ENCODE data around the gene NR2C2. TPM values are rescaled to one million over a fixed set of nuclear protein-coding genes. Genes with fewer than 3 reads are reported as not detected.

Gene NR2C2
- total and polyA plus RNA-seq, 10 of the 15 experiments (the other 5 are each of a cell fraction or from before 2014, with no cell fraction given), result 2.7 to 30.3 (median 18.3) TPM

- intact Hi-C loops (cut with micrococcal nuclease; ENCODE audit: unreplicated experiment), result no loop called here
- TF ChIP-seq IRF4 (IDR thresholded peaks at IDR 0.05; ENCODE audit: low read depth, low read length) (no peak), SIX5 (IDR thresholded peaks at IDR 0.05; ENCODE audit: low read depth, low read length, severe bottlenecking) (no peak), YY1 (IDR thresholded peaks at IDR 0.05; ENCODE audit: low read depth, low read length) (no peak), MTA2 (IDR thresholded peaks at IDR 0.05; ENCODE audit: low read depth) (no peak), POU2F2 (IDR thresholded peaks at IDR 0.05; ENCODE audit: borderline replicate concordance, low read depth, low read length) (no peak), BRCA1 (IDR thresholded peaks at IDR 0.05; ENCODE audit: low read depth, low read length) (no peak), RELB (IDR thresholded peaks at IDR 0.05; ENCODE audit: low read depth) (no peak), KAT2A (conservative IDR thresholded peaks at IDR 0.05; ENCODE audit: control insufficient read depth, low read depth, low read length) (no peak), RB1 (IDR thresholded peaks at IDR 0.05; ENCODE audit: borderline replicate concordance) (no peak), ATF2 (IDR thresholded peaks at IDR 0.05; ENCODE audit: low read length) (no peak), ASH2L (IDR thresholded peaks at IDR 0.05; ENCODE audit: borderline replicate concordance, low read depth) (no peak), FOXM1 (IDR thresholded peaks at IDR 0.05; ENCODE audit: low read depth, low read length) (no peak), HDAC2 (IDR thresholded peaks at IDR 0.05) (no peak), EZH2 (IDR thresholded peaks at IDR 0.05; ENCODE audit: borderline replicate concordance, control insufficient read depth, low read depth, low read length) (no peak), PBX3 (IDR thresholded peaks at IDR 0.05; ENCODE audit: insufficient replicate concordance, low read depth, low read length) (no peak), EED (IDR thresholded peaks at IDR 0.05; ENCODE audit: low read depth) (no peak), SKIL (IDR thresholded peaks at IDR 0.05; ENCODE audit: low read depth, poor library complexity, severe bottlenecking) (no peak)
- Histone ChIP-seq H3K4me2 (ENCODE audit: control insufficient read depth, insufficient read depth) (no peak overlapping the region), H3K9ac (ENCODE audit: control insufficient read depth, insufficient read depth, low read length) (no peak overlapping the region), H3K36me3 (ENCODE audit: control insufficient read depth in 2 of 2, insufficient read depth in 2 of 2, low read length in 1 of 2) (no peaks in the 10 kb centered on the region), H3K27ac (ENCODE audit: control insufficient read depth, insufficient read depth) (no peak overlapping the region), H3K27me3 (replicated peaks in 1 of 2; ENCODE audit: control insufficient read depth in 2 of 2, insufficient read depth in 2 of 2, low read length in 1 of 2) (no peaks in the 10 kb centered on the region; a peak in 1 of 4 replicates), H2AFZ (ENCODE audit: control insufficient read depth, low read depth, low read length) (no peak overlapping the region), H3K79me2 (ENCODE audit: control insufficient read depth, insufficient read depth, low read length) (no peaks in the 10 kb centered on the region), H3K9me3 (replicated peaks; ENCODE audit: control insufficient read depth, insufficient read depth, low read length) (no peaks in the 10 kb centered on the region), H4K20me1 (ENCODE audit: control insufficient read depth, insufficient read depth) (no peaks in the 10 kb centered on the region), H3K4me3 (no peak overlapping the region), H3K4me1 (ENCODE audit: control insufficient read depth, insufficient read depth, low read length) (no peaks in the 10 kb centered on the region)
- BruUV-seq (replicated peaks), result no TSS peak
- ChIA-PET POLR2A (no interaction called here), RAD21 (ENCODE audit: unreplicated experiment) (no interaction called here), CTCF (interaction anchor here (2.0 kb wide), 1 partner anchor 13 kb away, joined by 11 read pairs; no protein-coding TSS in a partner anchor), SMC1A (ENCODE audit: uncharacterized antibody, unreplicated experiment) (interaction anchor here (0.9 to 1.7 kb wide), 2 partner anchors 13 to 153 kb away, joined by 3 to 5 read pairs; no protein-coding TSS in a partner anchor)
- in situ Hi-C loops (cut with MboI), result no loop called here
- no peak for FAIRE-seq
- DNase-seq (ENCODE audit: low read depth, low spot score), result no peak
- ATAC-seq, result no peak
- 34% methylated on average over 7 of the region's 7 CpGs for WGBS (ENCODE audit: insufficient coverage, insufficient replicate concordance, low lambda C conversion rate, missing lambda C conversion rate)
Measured at GRCh38 chr3:14933820-14934425, 13.5 kb upstream of the NR2C2 start.
